ENCODE measurements around the gene SLC2A4RG. TPM values are rescaled to one million over a fixed set of nuclear protein-coding genes. Genes with fewer than 3 reads are reported as not detected.

Gene SLC2A4RG
- total RNA-seq, 1 experiment from 2014 or later, result 49.2 TPM

Small RNA genes within 50 kb of the gene (small RNA-seq; reads per million reads assigned to genes)
- gene LIME1, result not detected
- gene TNFRSF6B, result not detected

Other genes starting within 250 kb of the SLC2A4RG start
- 203 and 276 TPM in 2 replicates for gene EEF1A2, start 240.7 kb upstream of the SLC2A4RG start, total RNA-seq (2014; rRNA removed; shearing (Covaris generic))
- 35.3 and 143 TPM in 2 replicates for gene PPDPF, start 219.0 kb upstream of the SLC2A4RG start, total RNA-seq (2014; rRNA removed; shearing (Covaris generic))
- gene PTK6, start 202.4 kb upstream of the SLC2A4RG start, total RNA-seq (2014; rRNA removed; shearing (Covaris generic)), result not detected in 2 replicates
- gene SRMS, start 192.0 kb upstream of the SLC2A4RG start, total RNA-seq (2014; rRNA removed; shearing (Covaris generic)), result not detected in 2 replicates
- not detected in 2 replicates for gene FNDC11, start 185.6 kb upstream of the SLC2A4RG start, total RNA-seq (2014; rRNA removed; shearing (Covaris generic))
- 10.8 and 11.7 TPM in 2 replicates for gene HELZ2, start 165.5 kb upstream of the SLC2A4RG start, total RNA-seq (2014; rRNA removed; shearing (Covaris generic))
- gene GMEB2, start 112.7 kb upstream of the SLC2A4RG start, total RNA-seq (2014; rRNA removed; shearing (Covaris generic)), result 18.3 and 22.0 TPM in 2 replicates
- gene STMN3, start 86.4 kb upstream of the SLC2A4RG start, total RNA-seq (2014; rRNA removed; shearing (Covaris generic)), result 30.9 and 33.2 TPM in 2 replicates
- 13.1 and 19.3 TPM in 2 replicates for gene RTEL1, start 81.5 kb upstream of the SLC2A4RG start, total RNA-seq (2014; rRNA removed; shearing (Covaris generic))
- gene TNFRSF6B, start 43.1 kb upstream of the SLC2A4RG start, total RNA-seq (2014; rRNA removed; shearing (Covaris generic)), result 5.9 and 7.2 TPM in 2 replicates
- 44.6 and 46.2 TPM in 2 replicates for gene ARFRP1, start 31.8 kb upstream of the SLC2A4RG start, total RNA-seq (2014; rRNA removed; shearing (Covaris generic))
- gene ZGPAT, start 31.7 kb upstream of the SLC2A4RG start, total RNA-seq (2014; rRNA removed; shearing (Covaris generic)), result 29.1 and 29.6 TPM in 2 replicates
- gene LIME1, start 3.1 kb upstream of the SLC2A4RG start, total RNA-seq (2014; rRNA removed; shearing (Covaris generic)), result 5.8 and 10.3 TPM in 2 replicates
- 0.19 and 0.20 TPM in 2 replicates for gene ZBTB46, start 91.5 kb downstream of the SLC2A4RG start, total RNA-seq (2014; rRNA removed; shearing (Covaris generic))
- not detected in 2 replicates for gene ABHD16B, start 121.7 kb downstream of the SLC2A4RG start, total RNA-seq (2014; rRNA removed; shearing (Covaris generic))
- 119 and 120 TPM in 2 replicates for gene TPD52L2, start 125.5 kb downstream of the SLC2A4RG start, total RNA-seq (2014; rRNA removed; shearing (Covaris generic))
- gene DNAJC5, start 155.3 kb downstream of the SLC2A4RG start, total RNA-seq (2014; rRNA removed; shearing (Covaris generic)), result 51.4 and 60.0 TPM in 2 replicates
- gene UCKL1, start 216.6 kb downstream of the SLC2A4RG start, total RNA-seq (2014; rRNA removed; shearing (Covaris generic)), result 17.1 and 26.0 TPM in 2 replicates
- gene ZNF512B, start 230.2 kb downstream of the SLC2A4RG start, total RNA-seq (2014; rRNA removed; shearing (Covaris generic)), result 16.4 and 18.7 TPM in 2 replicates
- 3.6 and 7.6 TPM in 2 replicates for gene SAMD10, start 239.9 kb downstream of the SLC2A4RG start, total RNA-seq (2014; rRNA removed; shearing (Covaris generic))
- gene PRPF6, start 241.4 kb downstream of the SLC2A4RG start, total RNA-seq (2014; rRNA removed; shearing (Covaris generic)), result 60.8 and 66.3 TPM in 2 replicates

All from HT1080 (cell line).